ENCODE results near the gene RNU1-3.
"Not testable (repeated sequence)": the region's sequence is repeated elsewhere in the genome, so short reads cannot be mapped to it uniquely, and the experiment has no call there.

The RNU1-3 gene

DNA sequence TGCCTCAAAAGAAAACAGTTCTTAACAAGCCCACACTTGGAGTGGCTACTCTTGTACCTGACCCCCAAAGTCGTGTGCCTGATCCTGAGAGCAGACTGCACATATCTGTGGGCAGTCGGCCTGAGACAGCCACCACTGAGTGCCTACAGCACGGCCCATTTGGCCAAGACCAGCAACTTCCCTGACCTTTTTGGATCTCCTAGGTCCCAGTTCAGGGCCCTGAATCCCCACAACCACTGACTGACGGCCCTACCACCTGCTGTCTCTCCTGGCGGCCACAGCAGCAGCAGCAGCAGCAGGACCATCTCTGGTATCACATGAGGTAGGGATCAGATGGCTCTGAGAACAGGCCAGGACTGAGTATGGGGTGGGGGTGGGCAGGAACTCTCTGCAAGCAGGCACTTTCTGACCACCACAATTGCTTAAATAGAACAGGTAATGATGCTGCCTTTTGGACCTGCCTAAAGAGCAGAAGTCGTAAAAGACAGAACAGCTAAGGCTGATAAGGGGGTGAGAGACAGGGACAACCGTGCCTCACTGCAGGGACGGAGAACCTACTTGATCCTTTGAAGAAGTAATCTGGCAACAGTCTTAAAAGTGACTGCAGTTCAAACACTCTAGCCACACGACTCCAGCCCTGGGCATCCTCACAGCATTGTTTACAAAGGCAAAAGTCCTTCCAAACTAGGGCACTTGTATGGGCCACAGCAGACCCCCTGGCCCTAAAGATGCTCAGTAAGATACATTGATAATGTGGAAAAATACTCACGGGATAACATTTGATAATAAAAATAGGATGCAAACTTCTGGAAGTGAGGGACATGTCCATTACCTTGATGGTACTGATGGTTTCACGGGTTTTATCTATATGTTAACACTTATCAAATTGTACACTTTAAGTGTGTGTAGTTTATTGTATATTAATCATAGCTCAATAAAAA lies 27.4 kb downstream of the RNU1-3 start:
- not testable (repeated sequence) for H4K20me1 ChIP-seq (ENCODE audit: insufficient read depth); H3K4me3 ChIP-seq (IDR thresholded peaks at IDR 0.05; ENCODE audit: insufficient read depth, low read depth, low read length); H3K27me3 ChIP-seq (ENCODE audit: insufficient read depth, low read depth); H3K4me2 ChIP-seq; H3K9ac ChIP-seq; H2AFZ ChIP-seq (ENCODE audit: low read depth); H3K4me1 ChIP-seq (ENCODE audit: low read depth, poor library complexity, severe bottlenecking); H3K36me3 ChIP-seq (ENCODE audit: insufficient read depth); H3K27ac ChIP-seq
- peaks cover 28% of the 10 kb centered on the region; the same call in 1 of the 2 replicates for H3K79me2 ChIP-seq (ENCODE audit: insufficient read depth, low read depth)

DNA sequence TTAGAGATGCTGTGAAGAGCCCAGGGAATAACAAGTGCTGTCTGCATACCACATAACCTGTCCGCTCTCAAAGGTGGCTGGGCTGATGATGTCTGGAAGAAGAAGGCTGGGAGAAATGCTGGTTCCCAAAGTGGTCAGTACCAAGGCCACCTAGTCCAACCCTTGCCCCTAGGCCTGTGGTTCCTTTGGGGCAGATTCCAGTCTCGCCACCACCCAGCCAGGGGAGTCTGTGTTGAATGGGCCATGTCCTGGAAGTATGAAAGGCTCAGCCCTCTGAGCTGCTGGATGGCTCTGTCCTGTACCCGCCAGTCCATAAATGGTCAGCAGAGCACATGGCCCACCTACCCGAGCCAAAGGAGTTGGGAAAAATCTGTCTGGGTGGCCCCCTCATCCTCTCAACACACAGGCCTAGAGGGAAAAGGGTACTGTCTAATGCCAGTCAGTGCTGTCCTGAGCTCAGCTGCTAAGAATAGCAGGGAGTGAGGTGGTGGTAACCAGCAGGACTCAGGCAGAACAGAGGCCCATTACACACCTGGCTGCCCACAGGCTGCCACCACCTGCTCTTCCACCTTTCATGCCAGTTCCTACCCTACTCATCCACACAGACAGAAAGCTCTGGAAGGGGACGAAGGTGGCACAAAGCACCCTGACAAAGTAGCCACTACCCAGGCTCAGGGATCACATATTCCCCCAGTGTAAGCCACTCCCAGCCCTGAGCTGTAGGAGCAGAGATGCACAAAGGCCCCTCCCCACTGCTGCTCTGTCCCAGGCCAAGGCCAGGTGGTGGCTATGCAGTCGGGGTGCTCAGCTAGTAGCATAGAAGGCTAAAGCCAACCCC lies 28.6 kb downstream of the RNU1-3 start:
- H4K20me1 ChIP-seq (ENCODE audit: insufficient read depth); H3K27me3 ChIP-seq (ENCODE audit: insufficient read depth, low read depth); H3K4me1 ChIP-seq (ENCODE audit: low read depth, poor library complexity, severe bottlenecking); H3K4me2 ChIP-seq; H3K9ac ChIP-seq; H3K4me3 ChIP-seq (IDR thresholded peaks at IDR 0.05; ENCODE audit: insufficient read depth, low read depth, low read length); H3K27ac ChIP-seq; H2AFZ ChIP-seq (ENCODE audit: low read depth); H3K36me3 ChIP-seq (ENCODE audit: insufficient read depth): not testable (repeated sequence)
- peaks cover 20% of the 10 kb centered on the region; the same call in 1 of the 2 replicates for H3K79me2 ChIP-seq (ENCODE audit: insufficient read depth, low read depth)

DNA sequence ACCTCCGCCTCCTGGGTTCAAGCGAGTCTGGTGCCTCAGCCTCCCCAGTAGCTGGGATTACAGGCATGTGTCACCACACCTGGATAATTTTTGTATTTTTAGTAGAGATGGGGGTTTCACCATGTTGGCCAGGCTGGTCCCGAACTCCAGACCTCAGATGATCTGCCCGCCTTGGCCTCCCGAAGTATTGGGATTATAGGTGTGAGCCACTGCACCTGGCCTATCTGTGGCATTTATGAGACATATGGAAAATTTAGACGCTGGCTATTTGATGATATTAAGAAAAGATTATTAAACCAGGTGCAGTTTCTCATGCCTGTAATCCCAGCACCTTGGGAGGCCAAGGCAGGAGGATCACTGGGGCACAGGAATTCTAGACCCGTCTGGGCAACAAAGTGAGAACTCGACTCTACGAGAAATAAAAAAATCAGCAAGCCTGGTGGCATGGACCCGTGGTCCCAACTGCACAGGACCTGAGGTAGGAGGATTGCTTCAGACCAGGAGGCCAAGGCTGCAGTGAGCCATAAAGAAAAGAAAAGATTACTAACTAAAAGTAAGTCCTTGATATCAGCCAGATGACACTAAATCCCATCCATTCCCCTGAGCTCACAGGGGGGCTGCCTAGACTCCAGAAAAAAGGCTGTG lies 30.1 kb downstream of the RNU1-3 start:
- peaks cover 15% of the 10 kb centered on the region; the same call in 1 of the 2 replicates for H3K79me2 ChIP-seq (ENCODE audit: insufficient read depth, low read depth)
- H4K20me1 ChIP-seq (ENCODE audit: insufficient read depth): not testable (repeated sequence)

DNA sequence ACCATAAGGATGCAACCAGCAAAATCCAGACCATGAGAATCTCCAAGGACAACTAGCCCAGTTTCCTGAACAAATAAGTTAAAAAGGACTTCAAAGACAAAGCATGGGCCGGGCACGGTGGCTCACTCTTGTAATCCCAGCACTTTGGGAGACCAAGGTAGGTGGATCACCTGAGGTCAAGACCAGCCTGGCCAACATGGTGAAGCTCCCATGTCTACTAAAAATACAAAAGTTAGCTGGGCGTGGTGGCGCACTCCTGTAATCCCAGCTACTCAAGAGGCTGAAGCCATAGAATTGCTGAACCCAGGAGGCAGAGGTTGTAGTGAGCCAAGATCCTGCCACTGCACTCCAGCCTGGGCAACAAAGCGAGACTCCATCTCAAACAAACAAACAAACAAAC lies 30.8 kb downstream of the RNU1-3 start:
- not testable (repeated sequence) for H3K79me2 ChIP-seq (ENCODE audit: insufficient read depth, low read depth); H3K27ac ChIP-seq

More for the DNA sequence above, 30.1 kb downstream of the RNU1-3 start:
- H2AFZ ChIP-seq (ENCODE audit: low read depth); H3K9ac ChIP-seq; H3K4me1 ChIP-seq (ENCODE audit: low read depth, poor library complexity, severe bottlenecking); H3K4me3 ChIP-seq (IDR thresholded peaks at IDR 0.05; ENCODE audit: insufficient read depth, low read depth, low read length); H3K4me2 ChIP-seq; H3K27ac ChIP-seq; H3K36me3 ChIP-seq (ENCODE audit: insufficient read depth); H3K27me3 ChIP-seq (ENCODE audit: insufficient read depth, low read depth): not testable (repeated sequence)

DNA sequence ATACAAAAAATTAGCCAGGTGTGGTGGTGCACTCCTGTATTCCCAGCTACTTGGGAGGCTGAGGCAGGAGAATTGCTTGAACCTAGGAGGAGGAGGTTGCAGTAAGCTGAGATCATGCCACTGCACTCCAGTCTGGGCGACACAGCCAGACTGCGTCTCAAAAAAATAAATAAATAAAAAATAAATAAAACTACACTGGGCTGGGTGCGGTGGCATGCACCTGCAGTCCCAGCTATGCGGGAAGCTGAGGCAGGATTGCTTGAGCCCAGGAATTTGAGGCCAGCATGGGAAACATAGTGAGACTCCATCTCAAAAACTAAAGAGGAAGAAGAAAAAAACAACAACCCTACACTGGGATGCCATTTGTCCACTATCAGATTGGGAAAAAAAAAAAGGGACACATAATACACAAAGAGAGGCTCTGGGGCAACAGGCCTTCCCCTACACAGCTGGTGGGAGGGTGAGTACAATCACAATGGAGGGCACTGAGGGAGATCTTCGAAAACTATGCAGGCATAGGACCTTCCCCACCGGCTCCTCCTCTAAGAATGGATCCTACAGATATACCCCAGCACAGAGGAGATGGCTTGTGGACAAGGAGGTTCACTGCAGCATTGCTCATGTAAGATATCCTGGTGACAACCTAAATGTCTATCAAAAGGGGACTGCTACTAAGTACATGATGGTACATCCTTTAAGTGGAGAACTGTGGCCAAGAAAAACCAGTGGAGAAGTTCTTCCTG lies 33.0 kb downstream of the RNU1-3 start:
- H3K4me3 ChIP-seq (IDR thresholded peaks at IDR 0.05; ENCODE audit: insufficient read depth, low read depth, low read length); H2AFZ ChIP-seq (ENCODE audit: low read depth); H3K27ac ChIP-seq; H3K79me2 ChIP-seq (ENCODE audit: insufficient read depth, low read depth); H3K9ac ChIP-seq; H3K4me1 ChIP-seq (ENCODE audit: low read depth, poor library complexity, severe bottlenecking); H3K36me3 ChIP-seq (ENCODE audit: insufficient read depth); H3K27me3 ChIP-seq (ENCODE audit: insufficient read depth, low read depth); H3K4me2 ChIP-seq; H4K20me1 ChIP-seq (ENCODE audit: insufficient read depth): not testable (repeated sequence)

More for the DNA sequence above, 30.8 kb downstream of the RNU1-3 start:
- not testable (repeated sequence) for H3K36me3 ChIP-seq (ENCODE audit: insufficient read depth); H4K20me1 ChIP-seq (ENCODE audit: insufficient read depth); H3K4me2 ChIP-seq; H3K27me3 ChIP-seq (ENCODE audit: insufficient read depth, low read depth); H3K9ac ChIP-seq; H3K4me1 ChIP-seq (ENCODE audit: low read depth, poor library complexity, severe bottlenecking); H3K4me3 ChIP-seq (IDR thresholded peaks at IDR 0.05; ENCODE audit: insufficient read depth, low read depth, low read length); H2AFZ ChIP-seq (ENCODE audit: low read depth)

DNA sequence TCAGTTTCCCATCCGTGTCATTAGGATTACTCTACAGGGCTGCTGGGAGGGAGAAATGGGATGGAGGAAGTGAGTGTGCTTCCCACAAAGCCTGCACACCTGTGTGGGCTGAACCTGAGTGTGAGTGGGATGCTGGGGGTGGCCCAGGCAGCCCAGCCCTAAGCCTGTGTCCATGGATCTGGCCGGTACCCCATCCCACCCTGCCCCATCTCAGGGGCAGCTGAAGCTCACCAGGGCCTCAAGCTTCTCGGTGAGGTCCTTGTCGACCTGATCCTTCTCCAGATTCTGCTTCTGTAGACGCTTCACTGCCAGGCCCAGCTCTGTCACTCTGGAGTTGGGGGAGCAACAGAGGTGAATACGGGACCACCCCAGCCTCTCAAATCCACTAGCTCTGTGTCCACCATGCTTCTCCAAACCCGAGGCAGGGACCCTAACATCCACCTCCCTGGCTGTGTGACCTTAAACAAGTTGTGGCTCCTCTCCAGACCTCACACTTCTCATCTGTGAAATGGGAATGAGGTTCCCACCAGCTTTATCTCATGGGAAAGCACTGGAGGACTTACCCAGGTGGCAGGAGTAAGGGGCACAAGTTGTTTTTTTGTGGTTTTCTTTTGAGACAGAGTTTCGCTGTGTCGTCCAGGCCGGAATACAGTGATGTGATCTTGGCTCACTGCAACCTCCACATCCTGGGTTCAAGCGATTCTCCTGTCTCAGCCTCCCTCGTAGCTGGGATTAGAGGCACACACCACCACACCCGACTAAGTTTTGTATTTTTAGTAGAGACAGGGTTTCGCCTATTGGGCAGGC lies 34.5 kb downstream of the RNU1-3 start:
- H3K27ac ChIP-seq; H3K4me2 ChIP-seq; H3K36me3 ChIP-seq (ENCODE audit: insufficient read depth); H3K27me3 ChIP-seq (ENCODE audit: insufficient read depth, low read depth); H3K79me2 ChIP-seq (ENCODE audit: insufficient read depth, low read depth); H3K4me3 ChIP-seq (IDR thresholded peaks at IDR 0.05; ENCODE audit: insufficient read depth, low read depth, low read length); H3K9ac ChIP-seq; H2AFZ ChIP-seq (ENCODE audit: low read depth); H3K4me1 ChIP-seq (ENCODE audit: low read depth, poor library complexity, severe bottlenecking); H4K20me1 ChIP-seq (ENCODE audit: insufficient read depth): not testable (repeated sequence)
